ENCODE results near the gene CXorf58. TPM values are rescaled to one million over a fixed set of nuclear protein-coding genes. Genes with fewer than 3 reads are reported as not detected.
A peak's percentile ranks its signal among the peaks of the same experiment; 100 is the strongest.
"Not testable (repeated sequence)": the region's sequence is repeated elsewhere in the genome, so short reads cannot be mapped to it uniquely, and the experiment has no call there.

Gene CXorf58, protein sequence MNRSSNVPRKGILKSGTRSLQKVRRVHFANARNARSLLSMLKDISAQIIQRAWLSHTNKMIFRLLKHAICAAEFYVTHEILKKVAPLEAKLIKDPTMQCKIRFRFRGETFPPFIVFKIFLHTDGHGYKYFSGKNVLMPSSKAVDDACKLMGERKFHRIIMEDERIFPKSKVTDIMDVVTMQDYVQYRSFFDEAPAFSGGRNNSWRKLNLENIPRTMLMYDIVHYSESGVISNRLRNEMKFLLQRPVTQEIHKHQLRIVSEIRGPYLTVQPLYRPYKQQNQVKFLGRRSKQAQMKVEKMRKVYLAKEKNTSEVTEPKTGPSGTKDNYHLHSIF
- total RNA-seq: not detected

DNA sequence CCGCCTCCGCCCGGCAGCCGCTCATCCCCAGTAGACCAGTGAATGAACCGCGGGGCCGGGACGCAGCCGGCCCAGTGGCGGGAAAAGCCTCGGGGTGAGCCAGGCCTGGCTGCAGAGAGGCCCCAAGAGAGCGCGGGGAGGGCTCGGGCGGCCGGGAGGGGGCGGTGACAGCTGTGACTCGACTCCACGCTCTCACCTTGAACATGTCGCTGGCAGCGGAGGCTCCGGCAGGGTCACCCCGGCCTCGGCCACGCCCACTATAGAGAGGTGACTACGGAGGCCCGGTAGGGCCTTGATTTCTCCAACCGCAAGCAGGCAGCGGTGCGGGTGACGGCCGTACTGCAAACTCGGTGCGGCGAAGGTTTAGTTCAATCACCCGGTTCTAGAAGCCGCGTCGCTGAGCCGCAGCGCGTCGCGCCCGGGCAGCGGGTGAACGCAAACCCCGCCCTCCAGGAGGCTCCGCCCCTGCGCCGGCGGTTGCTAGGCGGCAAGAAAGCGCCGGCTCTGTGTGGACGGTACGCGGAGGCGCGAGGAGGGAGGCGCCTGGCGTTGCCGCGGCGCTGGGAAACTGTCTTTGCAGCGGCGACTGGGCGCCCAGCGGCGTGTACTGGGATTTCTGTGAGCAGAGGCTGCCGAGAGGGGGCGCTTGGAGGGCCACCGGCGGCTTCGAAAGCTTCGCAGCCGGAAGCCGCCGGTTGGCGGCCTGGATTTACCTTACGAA lies at the start of gene CXorf58, which contains the start of gene APOO:
TSS of gene CXorf58 (plus strand) at position 509 of the 721 bp plus-strand sequence. CDS start 2,297 bp downstream, outside the sequence.
TSS of gene APOO (minus strand) at position 441 of the 721 bp plus-strand sequence. CDS start at position 205, 236 bp downstream.
- peak; percentile 95 for DNase-seq

DNA sequence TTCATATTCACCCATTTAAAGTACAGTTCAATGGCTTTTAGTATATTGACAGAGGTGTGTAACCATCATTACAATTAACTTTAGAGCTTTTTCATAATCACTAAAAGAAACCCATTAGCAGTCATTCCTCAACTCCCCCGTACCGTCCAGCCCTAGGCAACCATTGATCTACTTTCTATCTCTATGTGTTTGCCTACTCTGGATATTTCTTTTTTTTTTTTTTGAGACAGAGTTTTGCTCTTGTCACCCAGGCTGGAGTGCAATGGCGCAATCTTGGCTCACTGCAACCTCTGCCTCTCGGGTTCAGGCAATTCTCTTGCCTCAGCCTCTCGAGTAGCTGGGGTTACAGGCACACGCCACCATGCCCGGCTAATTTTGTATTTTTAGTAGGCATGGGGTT lies 48.6 kb upstream of the CXorf58 start:
- not testable (repeated sequence) for DNase-seq

DNA sequence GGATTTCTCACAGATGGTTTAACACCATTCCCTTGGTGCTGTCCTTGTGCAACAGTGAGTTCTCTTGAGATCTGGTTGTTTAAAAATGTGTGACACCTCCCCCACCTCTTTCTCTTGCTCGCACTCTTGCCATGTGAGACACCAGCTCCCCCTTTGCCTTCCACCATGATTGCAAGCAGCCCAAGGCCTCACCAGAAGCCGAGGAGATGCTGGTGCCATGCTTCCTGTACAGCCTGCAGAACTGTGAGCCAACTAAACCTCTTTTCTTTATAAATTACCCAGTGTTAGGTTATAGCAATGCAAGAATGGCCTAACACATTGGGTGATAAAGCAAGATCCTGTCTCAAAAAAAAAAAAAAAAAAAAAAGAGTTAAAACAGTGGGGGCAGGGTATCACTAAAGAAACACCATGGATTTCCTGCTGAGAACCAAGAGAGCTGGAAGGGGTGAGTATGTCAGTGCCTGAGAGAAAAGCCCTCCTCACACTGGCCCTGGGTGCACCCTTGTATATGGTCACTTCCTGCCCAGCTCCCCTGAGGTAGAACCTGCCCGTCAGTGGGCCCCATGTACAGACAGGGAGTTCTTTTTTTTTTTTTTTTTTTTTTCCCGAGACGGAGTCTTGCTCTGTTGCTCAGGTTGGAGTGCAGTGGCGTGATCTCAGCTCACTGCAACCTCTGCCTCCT lies 46.5 kb upstream of the CXorf58 start:
- DNase-seq: no peak

DNA sequence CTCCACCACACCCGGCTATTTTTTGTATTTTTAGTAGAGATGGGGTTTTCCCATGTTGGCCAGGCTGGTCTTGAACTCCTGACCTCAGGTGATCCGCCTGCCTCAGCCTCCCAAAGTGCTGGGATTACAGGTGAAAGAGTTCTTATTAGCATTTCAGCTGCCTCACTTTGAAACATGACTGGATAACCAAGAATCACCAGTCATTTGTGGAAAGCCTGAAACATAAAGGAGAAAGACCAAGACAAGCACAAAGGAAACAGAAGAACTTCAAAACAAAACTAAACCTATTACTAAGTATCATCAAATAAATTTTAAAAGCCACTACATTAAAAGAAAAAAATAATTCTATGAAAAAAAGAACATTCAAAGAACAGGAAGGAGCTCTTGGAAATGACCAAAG lies 45.9 kb upstream of the CXorf58 start:
- DNase-seq: not testable (repeated sequence)

DNA sequence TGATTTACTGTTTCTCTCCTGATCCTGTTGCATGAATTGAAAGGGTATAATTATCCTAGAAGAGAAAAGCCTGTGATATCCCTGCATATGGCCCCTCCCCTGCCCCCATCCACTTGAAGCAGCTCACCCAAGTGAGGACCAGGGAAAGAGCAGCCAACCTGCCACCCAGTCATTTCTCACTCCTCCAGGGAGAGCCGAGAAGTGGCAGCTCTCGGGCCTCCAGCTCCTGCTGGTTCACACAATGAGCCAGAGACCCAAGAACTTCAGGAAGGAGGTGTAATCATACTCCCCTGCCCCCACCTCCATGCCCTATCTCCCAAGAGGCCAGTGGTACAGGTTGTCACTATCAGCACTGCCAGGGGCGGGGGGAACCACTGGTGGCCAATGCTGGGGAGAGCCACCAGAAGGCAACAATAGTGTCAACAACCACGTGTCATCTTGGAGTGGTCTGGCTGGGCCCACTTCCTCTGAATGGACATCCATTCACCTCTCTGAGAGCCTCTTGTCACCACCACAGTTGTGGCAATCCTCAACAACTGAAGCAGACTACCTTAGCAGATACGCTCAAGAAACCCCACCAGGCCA lies 43.0 kb upstream of the CXorf58 start:
- no peak for DNase-seq

DNA sequence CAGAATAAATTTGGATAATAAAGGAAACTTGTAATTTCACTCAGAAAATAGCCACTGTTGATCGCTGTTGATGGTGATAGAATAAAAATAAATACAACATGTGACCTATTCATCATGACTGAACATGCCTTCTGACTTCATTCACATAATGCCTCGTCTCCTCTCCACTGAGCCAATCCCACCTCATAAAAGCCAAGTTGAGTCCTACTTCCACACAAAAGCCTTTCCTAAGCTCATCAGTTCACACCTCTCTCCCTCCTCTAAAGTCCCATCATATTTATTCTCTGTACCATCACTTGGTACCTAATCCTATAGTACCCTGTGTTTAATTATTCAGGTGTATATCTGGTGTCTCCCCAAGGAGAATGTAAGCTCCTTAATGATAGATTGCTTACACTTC lies 37.8 kb upstream of the CXorf58 start:
- no peak for DNase-seq

DNA sequence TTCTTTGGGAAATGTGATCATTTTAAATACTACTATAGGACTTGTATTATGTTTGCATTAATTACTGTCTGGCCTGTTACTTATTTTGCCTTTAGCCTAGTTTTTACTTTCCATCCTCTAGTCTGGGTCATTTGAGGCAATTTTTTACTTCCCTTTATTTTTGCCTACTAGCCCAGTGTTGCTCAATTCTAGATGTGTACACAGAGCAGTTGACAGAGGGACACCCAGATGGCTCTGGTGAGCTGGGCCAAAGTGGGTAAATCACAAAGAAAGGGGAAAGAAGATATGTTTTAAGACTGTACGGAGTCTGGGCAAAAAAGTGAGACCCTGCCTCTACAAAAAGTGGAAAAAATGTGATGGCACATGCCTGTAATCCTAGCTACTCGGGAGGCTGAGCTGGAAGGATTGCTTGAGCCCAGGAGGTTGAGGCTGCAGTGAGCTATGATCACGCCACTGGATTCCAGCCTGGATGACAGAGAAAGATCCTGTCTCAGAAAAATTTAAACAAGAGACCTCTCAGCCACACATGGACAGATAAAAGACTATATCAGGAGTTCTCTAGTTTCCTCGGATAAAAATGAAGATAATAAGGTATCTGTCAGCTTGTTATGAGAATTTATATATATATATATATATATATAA lies 35.8 kb upstream of the CXorf58 start:
- no peak for DNase-seq

DNA sequence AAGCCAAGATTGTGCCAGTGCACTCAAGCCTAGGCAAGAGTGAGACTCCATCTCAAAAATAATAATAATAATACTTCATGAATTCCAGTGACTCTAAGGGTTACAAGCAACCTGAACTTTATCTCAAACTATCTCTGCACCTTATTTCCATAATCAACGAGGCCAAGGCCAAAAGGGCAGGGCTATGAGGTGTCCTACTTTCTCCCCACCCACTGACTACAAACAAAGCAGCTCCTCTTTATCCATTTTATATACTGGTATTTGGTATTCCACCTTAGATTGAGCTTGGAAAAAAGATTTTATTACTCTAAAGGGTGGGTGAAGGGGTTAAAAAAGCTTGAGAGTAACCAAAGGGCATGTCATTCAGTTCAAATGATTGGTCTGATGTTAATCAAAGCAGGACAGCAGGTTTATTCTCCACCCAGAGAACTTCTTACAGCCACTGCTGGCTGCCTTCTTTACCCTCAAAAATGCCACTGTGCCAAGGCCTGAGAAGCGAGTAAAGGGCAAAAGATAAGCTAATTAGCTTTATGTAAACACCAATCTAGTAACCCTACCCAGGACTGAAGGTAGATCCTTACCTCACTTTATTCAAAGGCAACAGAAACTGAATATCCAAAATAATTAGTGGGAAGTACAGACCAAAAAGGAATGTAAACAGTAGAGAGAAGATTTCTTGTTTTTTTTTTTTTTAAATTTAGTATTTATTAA lies 28.3 kb upstream of the CXorf58 start:
- no peak for DNase-seq

DNA sequence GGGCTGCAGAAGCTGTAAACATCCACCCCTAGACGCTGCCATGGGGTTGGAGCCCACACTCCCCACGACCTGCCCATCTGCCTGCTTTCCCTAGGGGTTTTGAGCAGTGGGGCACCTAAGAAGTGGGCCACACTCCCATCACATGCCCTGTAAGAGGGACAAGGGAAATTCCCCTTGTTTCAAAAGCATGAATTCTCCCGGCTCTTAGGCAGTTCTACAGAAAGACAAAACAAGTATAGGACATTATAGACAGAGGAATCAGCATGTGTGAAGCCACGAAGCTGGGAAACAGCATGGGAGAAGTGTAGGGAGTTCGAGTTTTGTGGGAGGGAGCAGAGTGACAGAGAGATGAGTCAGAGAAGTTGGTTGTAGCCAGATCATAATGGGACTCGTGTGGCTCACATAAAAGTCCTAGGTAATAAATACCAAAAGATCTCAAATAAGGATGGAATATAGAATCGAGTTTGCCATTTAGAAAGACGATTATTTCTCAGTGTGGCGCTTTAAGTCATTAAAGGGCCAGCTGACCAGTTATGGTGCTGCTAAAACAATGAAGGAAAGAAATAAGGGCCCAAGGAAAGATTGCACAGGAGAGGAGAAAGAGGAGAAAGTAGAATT lies 24.0 kb upstream of the CXorf58 start:
- DNase-seq: no peak

DNA sequence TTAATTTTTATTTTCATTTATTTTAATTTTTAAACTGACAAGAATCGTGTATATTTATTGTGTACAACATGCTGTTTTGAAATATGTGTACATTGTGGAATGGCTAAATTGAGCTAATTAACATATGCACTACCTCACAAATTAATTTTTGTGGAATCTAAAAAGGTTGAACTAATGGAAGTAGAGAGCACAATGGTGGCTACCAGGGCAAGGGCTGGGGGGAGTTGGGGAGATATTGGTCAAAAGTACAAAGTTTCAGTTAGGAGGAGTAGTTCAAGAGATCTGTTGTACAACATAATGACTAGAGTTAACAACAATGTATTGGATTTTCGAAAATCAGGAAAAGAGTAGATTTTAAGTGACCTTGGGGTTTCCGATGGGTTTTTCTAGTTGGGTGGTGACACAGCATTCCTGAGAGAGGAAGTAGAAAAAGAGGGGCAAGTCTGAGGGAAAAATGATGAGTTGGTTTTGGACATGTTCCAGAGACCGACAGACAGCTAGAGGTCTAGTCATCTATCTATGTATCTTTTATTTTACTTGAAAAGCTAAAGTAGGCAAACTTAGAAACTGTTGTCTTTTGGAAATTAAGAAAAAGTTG lies 23.3 kb upstream of the CXorf58 start:
- DNase-seq: no peak

DNA sequence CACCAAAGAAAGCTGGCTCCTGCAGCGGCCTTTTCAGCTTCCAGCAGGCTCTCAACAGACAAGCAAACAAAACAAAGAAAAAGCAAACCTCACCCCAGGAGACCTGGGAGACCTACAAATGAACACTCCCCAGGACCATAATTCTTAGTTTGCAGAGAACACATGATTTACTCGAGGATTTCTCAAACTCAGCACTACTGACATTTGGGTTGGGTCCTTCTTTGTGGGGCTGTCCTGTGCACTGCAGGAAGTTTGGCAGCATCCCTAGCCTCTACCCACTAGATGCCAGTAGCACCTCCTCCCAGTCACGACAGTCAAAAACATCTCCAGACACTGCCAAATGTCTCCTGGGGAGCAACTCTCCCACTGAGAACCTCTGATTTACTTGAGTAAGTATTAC lies 22.0 kb upstream of the CXorf58 start:
- DNase-seq: no peak

DNA sequence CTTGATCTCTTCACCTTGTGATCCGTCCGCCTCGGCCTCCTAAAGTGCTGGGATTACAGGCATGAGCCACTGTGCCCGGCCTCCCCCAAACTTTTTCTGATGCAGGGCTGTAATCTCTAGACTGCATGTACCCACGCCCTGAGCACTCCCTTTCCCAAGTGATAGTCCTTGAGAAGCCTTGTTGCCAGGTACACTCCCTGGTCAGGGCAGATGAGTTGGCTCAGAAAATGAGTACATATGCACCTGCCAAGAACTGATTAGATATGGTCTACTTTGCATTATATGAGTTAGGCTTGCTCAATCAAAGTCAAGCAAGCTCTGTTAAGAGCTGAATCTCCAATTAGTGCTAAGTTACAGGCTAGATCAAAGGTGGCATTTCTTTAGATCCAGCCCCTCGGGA lies 20.4 kb upstream of the CXorf58 start:
- DNase-seq: no peak

DNA sequence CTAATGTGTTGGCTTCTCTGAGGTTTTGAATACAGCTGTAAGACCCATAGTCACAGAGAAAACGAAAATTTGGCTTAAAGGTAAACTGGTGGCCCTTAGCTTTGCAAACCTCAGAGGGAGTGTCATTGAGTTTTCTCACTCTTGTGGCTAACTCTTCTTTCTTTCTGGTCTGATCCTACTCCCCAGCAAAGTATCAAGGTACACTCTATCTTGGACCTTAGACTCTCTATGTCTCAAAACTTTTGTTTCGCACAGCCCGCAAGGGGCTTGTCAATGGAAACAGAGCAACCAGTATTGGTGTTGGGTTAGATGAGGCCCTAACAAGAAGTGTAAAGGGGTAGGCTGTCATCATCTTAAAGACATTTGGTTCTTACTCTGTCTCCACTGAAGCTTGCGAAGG lies 19.9 kb upstream of the CXorf58 start:
- no peak for DNase-seq

DNA sequence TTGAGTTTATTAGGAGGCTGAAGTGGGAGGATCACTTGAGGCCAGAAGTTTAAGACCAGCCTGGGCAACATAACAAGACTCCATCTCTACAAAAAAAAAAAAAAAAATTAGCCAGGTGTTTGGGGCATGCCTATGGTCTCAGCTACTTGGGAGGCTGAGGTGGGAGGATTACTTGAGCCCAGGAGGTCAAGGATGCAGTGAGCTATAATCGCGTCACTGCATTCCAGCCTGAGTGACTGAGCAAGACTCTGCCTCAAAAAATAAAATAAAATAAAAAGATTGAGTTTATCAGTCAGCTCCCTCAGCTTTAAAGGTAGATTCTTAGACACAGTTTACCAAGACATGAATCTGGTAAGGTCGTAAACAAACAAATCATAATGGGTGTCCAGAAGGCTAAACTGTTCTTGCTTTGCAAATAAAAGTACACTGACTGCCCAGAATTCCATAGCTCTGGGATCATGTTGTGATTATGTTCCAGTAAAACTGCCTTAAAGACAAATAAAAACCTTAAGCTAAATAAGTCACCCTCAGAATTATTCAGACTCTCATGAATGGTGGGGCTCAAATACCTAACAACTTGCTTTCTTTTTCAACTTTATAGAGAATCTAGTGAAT lies 18.8 kb upstream of the CXorf58 start:
- no peak for DNase-seq

DNA sequence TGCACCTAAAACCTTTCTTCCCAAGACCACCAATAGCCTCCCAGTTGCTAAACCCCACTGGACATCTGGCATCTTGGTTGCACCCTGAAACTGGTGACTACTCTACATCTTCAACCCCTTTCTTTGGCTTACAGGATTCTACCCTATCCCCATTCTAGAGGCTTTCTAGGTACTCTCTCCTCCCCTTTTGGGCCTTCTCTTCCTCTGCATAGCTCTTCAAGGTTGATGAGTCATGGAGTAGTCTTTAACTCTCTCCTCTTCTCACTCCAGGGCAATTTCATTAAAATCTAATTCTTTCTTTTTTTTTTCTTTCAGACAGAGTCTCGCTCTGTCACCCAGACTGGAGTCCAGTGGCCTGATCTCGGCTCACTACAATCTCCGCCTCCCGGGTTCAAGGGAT lies 16.9 kb upstream of the CXorf58 start:
- no peak for DNase-seq

DNA sequence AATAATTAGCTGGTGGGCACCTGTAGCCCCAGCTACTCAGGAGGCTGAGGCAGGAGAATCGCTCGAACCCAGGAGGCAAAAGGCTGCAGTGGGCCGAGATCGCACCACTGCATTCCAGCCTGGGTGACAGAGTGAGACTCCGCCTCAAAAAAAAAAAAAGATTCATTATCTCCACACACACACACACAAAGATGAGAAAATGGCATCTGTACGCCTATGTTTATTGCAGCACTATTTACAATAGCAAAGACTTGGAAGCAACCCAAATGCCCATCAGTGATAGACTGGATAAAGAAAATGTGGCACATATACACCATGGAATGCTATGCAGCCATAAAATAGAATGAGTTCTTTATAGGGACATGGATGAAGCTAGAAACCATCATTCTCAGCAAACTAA lies 12.8 kb upstream of the CXorf58 start:
- DNase-seq: not testable (repeated sequence)

DNA sequence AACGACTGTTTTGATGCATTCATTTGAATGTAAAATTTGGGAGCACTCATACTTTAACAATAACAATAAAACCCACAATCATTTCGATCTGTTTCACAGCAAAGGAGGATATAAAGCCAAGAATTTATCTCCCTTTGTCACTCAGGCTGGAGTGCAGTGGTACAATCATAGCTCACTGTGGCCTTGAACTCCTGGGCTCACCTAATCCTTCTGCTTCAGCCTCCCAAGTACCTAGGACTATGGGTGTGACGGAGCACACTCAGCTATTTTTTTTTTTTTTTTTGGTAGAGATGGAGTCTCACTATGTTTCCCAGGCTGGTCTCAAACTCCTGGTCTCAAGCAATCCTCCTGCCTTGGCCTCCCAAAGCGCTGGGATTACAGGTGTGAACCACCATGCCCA lies 11.3 kb upstream of the CXorf58 start:
- DNase-seq: not testable (repeated sequence)

DNA sequence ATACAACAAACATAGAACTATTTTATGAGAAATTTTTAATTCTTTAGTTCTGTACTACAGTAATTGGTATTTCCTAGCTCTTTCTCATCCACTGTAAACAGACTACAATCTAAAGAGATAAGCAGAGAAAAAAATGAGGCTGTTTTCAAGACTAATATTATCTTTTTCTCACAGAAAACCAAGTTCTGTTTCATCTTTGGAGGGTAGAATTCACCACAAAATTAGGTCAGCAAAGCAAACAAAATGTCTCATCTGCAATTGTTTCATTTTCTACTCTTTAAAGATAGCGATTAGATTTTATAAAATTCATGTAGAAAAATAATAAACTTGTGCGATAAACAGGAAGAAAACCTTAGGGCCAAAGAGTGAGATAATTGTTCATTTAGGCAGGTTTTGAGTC lies 10.8 kb upstream of the CXorf58 start:
- DNase-seq: no peak

DNA sequence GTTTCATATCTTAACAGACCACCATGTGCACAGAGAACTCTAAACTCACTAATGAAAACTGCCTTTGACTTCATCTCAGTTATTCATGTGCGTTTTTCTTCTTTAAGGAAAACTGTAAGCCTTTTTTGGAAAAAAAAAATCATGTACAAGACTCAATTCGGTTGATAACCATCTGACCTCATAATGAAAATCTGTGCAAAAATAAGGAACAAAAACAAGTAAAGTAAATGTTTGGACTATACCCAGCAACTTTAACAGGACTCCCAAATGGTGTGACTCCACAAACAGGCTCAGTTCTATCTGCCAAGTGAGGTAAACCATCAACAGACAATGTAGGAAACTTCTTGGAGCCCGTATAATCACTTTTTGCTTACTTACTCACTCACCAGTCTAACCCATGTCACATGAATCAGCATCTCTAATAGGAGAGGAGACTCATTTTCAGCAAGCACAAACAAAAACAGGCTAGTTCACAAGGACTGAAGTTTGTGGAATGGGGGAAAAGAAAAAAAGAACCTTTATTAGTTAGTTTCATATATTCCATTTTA lies 9.3 kb upstream of the CXorf58 start:
- no peak for DNase-seq

Data from tongue (tissue), 2 donors.